ENCODE results near the gene NLK. TPM values are rescaled to one million over a fixed set of nuclear protein-coding genes. Genes with fewer than 3 reads are reported as not detected.
A peak's percentile ranks its signal among the peaks of the same experiment; 100 is the strongest.
"Not testable (repeated sequence)": the region's sequence is repeated elsewhere in the genome, so short reads cannot be mapped to it uniquely, and the experiment has no call there.

NLK gene
- total RNA-seq, 1 donor from 2014 or later, result 26.3 TPM

DNA sequence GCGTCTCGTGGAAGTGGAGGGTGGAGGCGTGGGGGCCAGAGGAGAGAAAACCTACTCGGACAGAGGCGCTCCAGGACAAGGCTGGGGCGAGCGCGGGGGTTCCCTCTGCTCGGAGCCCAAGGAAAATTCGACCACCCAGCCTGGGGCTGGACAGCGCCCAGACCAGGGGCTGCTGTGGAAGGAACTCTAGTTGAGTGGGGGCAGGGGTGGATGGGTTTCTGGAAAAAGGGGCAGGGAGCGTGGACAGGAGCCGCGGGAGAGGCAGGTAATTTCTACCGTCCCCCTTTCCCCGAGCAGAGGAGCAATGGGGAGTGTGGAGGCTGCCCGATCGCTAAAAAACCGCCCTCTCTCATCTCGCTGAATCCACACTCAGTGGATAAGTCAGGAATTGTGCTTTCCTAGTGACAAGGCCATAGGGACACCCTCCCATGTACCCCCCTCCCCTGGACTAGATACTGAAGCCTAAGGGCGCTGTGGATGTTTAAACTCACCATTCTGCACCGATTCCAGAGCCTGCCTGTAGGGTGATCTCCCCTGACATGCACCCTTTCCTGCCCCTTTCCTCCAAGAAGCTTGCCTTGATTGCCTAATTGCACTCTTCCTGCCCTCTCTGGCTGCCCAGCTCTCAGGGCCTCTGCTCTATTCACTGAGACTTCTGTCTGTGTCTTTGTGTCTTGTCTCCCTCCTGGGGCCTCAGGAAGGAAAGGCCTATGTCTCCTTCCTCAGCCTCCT lies 185.8 kb downstream of the NLK start:
- no peaks in the 10 kb centered on the region for H3K9me3 ChIP-seq (replicated peaks)
- DNase-seq, result no peak
- H3K4me1 ChIP-seq, result peaks cover 14% of the 10 kb centered on the region
- peaks cover 64% of the 10 kb centered on the region for H3K27me3 ChIP-seq (ENCODE audit: low read depth)
- no peak overlapping the region for H3K27ac ChIP-seq (replicated peaks)
- no peaks in the 10 kb centered on the region for H3K36me3 ChIP-seq
- TF ChIP-seq, protein P1, sequence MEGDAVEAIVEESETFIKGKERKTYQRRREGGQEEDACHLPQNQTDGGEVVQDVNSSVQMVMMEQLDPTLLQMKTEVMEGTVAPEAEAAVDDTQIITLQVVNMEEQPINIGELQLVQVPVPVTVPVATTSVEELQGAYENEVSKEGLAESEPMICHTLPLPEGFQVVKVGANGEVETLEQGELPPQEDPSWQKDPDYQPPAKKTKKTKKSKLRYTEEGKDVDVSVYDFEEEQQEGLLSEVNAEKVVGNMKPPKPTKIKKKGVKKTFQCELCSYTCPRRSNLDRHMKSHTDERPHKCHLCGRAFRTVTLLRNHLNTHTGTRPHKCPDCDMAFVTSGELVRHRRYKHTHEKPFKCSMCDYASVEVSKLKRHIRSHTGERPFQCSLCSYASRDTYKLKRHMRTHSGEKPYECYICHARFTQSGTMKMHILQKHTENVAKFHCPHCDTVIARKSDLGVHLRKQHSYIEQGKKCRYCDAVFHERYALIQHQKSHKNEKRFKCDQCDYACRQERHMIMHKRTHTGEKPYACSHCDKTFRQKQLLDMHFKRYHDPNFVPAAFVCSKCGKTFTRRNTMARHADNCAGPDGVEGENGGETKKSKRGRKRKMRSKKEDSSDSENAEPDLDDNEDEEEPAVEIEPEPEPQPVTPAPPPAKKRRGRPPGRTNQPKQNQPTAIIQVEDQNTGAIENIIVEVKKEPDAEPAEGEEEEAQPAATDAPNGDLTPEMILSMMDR (IDR thresholded peaks at IDR 0.05; ENCODE audit: borderline replicate concordance), result no peak
- intact Hi-C loops (cut with micrococcal nuclease), result no loop called here
- peak overlapping the region; percentile 56 for H3K4me3 ChIP-seq

GRCh38 chr17:28228986-28229729 lies 186.7 kb downstream of the NLK start:
- TF ChIP-seq, protein P1 (IDR thresholded peaks at IDR 0.05; ENCODE audit: borderline replicate concordance), result no peak
- DNase-seq, result no peak

DNA sequence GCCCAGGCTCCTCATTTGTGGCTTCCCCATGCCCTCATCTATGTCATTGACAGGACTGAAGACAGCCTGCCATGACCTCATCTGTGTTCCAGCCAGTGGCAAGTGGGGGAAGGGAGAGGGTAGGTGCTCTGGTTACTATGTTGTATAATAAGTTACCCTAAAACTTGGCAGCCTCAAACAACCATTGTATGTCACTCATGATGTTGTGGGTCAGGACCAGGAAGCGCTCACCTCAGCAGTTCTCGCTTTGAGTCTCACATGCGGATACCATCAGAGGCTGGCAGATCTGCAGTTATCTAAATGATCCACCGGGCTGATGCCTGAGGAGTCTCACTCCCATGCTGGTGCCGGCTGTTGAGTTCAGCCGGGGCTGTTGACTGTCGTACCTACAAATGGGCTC lies 187.5 kb downstream of the NLK start:
- peaks cover 69% of the 10 kb centered on the region for H3K27me3 ChIP-seq (ENCODE audit: low read depth)
- intact Hi-C loops (cut with micrococcal nuclease), result no loop called here
- peaks cover 14% of the 10 kb centered on the region for H3K4me1 ChIP-seq
- H3K4me3 ChIP-seq, result no peak overlapping the region
- TF ChIP-seq, protein P1 (IDR thresholded peaks at IDR 0.05; ENCODE audit: borderline replicate concordance), result no peak
- no peaks in the 10 kb centered on the region for H3K36me3 ChIP-seq
- no peak overlapping the region for H3K27ac ChIP-seq (replicated peaks)
- H3K9me3 ChIP-seq (replicated peaks), result no peaks in the 10 kb centered on the region
- no peak for DNase-seq

More at GRCh38 chr17:28228986-28229729, 186.7 kb downstream of the NLK start:
- peaks cover 14% of the 10 kb centered on the region for H3K4me1 ChIP-seq
- peaks cover 68% of the 10 kb centered on the region for H3K27me3 ChIP-seq (ENCODE audit: low read depth)
- no peaks in the 10 kb centered on the region for H3K36me3 ChIP-seq
- H3K4me3 ChIP-seq, result no peak overlapping the region
- intact Hi-C loops (cut with micrococcal nuclease), result no loop called here
- H3K9me3 ChIP-seq (replicated peaks), result no peaks in the 10 kb centered on the region
- H3K27ac ChIP-seq (replicated peaks), result no peak overlapping the region

DNA sequence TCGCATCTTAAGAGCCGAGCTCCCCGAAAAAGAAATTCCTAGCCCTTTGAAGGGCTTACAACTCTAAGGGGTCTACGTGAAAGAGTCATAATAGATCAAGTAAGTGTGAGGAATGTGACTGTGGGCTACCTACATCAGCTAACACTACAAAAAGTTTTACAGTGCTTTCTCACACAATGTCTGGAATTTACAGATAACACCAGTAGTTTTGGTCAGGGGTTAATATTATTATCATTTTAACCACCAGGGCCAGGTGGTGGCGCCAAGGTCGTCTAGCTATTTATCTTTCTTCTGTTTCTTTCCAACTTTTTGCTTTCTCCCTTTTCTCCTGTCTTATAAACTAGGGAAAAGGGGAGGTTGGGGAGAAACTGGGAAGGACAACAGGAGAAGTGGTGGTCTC lies 188.1 kb downstream of the NLK start:
- H3K4me3 ChIP-seq; H3K9me3 ChIP-seq (replicated peaks); intact Hi-C loops (cut with micrococcal nuclease); H3K27ac ChIP-seq (replicated peaks); DNase-seq; H3K36me3 ChIP-seq: not testable (repeated sequence)
- peaks cover 14% of the 10 kb centered on the region for H3K4me1 ChIP-seq
- peaks cover 69% of the 10 kb centered on the region for H3K27me3 ChIP-seq (ENCODE audit: low read depth)

- Histone ChIP-seq H3K27me3 (ENCODE audit: low read depth) (peaks cover 65% of the 10 kb centered on the region), H3K4me1 (peaks cover 14% of the 10 kb centered on the region)
- H3K9me3 ChIP-seq (replicated peaks); H3K27ac ChIP-seq (replicated peaks); H3K4me3 ChIP-seq; DNase-seq; intact Hi-C loops (cut with micrococcal nuclease); H3K36me3 ChIP-seq: not testable (repeated sequence)
Observed at GRCh38 chr17:28231624-28232023, 189.1 kb downstream of the NLK start.

GRCh38 chr17:28232966-28233870 lies 190.7 kb downstream of the NLK start:
- DNase-seq; H3K27ac ChIP-seq (replicated peaks); H3K36me3 ChIP-seq; H3K9me3 ChIP-seq (replicated peaks); intact Hi-C loops (cut with micrococcal nuclease); H3K4me1 ChIP-seq; H3K4me3 ChIP-seq: not testable (repeated sequence)
- TF ChIP-seq, protein P1 (IDR thresholded peaks at IDR 0.05; ENCODE audit: borderline replicate concordance), result peak; percentile 65
- H3K27me3 ChIP-seq (ENCODE audit: low read depth), result peaks cover 50% of the 10 kb centered on the region

DNA sequence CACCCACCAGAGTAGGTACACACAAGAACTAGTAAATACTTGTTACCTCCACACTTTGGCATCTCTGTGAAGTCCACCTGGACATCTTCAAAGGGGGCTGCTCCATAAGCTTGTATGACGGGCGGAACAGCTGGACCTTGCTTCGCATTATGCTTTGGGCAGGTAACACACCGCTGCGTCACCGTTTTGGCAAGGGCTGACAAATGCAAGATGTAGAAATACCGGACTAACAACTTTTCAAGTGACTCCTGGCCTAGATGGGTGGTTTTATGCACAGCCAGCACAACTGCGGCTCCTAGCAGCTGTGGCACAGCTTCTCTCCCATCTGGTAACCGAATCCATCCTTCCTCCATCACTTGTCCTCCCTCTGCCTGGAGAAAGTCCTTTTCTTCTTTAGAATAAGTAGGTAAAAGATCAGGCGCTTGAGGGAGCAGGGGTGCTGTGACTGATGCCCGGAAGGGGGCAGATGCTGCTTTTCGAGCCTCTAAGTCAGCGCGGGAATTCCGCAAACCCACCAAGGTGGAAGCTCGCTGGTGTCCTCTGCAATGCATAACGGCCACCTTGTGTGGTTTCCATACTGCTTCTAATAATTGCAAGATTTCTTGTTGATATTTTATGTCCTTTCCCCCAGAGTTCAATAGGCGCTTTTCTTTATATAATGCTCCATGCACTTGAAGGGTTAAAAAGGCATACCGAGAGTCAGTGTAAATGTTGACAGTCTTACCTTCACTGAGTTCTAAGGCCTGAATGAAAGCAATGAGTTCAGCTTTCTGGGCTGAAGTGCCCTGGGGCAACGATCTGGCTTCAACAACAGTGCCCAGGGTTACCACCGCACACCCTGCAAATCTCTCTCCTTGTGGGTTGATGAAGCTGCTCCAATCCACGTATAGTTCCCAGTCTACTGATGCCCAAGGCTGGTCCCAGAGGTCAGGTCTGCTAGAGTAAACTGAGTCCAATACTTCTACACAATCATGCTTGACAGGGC lies 191.7 kb downstream of the NLK start:
- intact Hi-C loops (cut with micrococcal nuclease); H3K9me3 ChIP-seq (replicated peaks): not testable (repeated sequence)
- H3K27me3 ChIP-seq (ENCODE audit: low read depth), result peaks cover 40% of the 10 kb centered on the region

More for the DNA sequence above, 191.7 kb downstream of the NLK start:
- DNase-seq; H3K4me1 ChIP-seq; H3K27ac ChIP-seq (replicated peaks); H3K36me3 ChIP-seq; H3K4me3 ChIP-seq: not testable (repeated sequence)
